HFF-Myc (cell line): Measurements from ENCODE around the gene IL3.

Source experiments
- DNase-seq: peaks from one replicate; pipeline ENCODE4 v3.0.0-alpha.2; 2011; ENCODE audit warnings: low read depth; ENCODE audit errors: extremely low read depth
- H3K4me3 ChIP-seq: replicated peaks from 2 replicates; pipeline ENCODE4 v1.5.1; 2011; ENCODE audit warnings: low read depth, mild to moderate bottlenecking, control low read depth, low read length
- TF ChIP-seq, protein P1 (sequence below): IDR thresholded peaks from 2 replicates; pipeline ENCODE4 v1.5.1; 2012; ENCODE audit warnings: mild to moderate bottlenecking, low read depth, low read length, control low read depth; ENCODE audit errors: missing control alignments

Gene IL3

GRCh38 chr5:132083071-132083678 lies 22.7 kb downstream of the IL3 start:
- DNase-seq: no peak
- TF ChIP-seq, protein P1, sequence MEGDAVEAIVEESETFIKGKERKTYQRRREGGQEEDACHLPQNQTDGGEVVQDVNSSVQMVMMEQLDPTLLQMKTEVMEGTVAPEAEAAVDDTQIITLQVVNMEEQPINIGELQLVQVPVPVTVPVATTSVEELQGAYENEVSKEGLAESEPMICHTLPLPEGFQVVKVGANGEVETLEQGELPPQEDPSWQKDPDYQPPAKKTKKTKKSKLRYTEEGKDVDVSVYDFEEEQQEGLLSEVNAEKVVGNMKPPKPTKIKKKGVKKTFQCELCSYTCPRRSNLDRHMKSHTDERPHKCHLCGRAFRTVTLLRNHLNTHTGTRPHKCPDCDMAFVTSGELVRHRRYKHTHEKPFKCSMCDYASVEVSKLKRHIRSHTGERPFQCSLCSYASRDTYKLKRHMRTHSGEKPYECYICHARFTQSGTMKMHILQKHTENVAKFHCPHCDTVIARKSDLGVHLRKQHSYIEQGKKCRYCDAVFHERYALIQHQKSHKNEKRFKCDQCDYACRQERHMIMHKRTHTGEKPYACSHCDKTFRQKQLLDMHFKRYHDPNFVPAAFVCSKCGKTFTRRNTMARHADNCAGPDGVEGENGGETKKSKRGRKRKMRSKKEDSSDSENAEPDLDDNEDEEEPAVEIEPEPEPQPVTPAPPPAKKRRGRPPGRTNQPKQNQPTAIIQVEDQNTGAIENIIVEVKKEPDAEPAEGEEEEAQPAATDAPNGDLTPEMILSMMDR: no peak
- H3K4me3 ChIP-seq: no peak overlapping the region

GRCh38 chr5:132085686-132086085 lies 25.2 kb downstream of the IL3 start:
- TF ChIP-seq, protein P1: no peak
- DNase-seq: no peak
- H3K4me3 ChIP-seq: no peak overlapping the region

DNA sequence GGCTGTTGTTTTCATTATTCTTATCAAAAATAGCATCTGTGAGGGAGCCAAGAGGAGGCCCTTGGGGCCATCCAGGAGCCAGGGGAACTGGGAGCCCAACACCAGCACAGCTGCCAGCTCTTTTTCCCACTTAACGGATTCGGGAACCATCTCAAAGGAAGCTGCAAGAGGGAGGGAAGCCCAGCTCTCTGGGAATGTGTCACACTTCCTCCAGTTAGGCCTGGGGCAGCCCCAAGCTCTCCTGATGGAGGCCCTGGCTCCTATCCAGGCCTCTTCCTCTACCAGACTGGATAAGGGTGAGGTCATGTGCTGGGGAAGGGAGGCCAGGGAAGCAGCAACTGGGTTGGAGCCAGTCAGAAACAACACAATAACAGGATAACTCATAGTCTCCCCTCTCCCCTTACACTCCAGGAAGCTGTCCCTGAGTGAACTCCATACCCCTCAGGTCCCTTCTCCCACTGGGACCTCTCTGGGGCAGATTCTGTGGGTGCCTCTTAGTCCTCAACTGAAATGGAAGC lies 25.9 kb downstream of the IL3 start:
- peak; percentile 93 for DNase-seq

DNA sequence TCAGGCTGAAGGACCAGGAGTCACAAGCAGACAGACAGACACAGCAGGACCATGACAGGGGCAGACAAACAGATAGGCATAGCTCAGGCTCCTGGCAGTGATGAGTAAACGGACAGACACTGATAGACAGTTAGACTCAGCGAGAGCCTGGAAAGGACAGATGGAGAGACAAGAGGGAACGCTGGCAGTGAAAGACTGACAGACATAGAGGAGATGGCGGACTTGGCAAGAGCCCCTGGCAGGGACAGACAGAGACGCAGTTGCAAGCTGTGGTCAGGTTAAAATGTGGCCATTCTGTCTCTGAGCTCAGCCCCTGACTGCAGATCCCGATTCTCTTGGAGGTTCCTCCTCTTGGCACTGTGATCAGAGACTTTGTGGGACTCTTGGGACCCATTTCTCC lies 26.7 kb downstream of the IL3 start:
- TF ChIP-seq, protein P1: no peak
- no peak overlapping the region for H3K4me3 ChIP-seq
- DNase-seq: no peak

More for the DNA sequence above, 25.9 kb downstream of the IL3 start:
- H3K4me3 ChIP-seq: no peak overlapping the region
- TF ChIP-seq, protein P1: no peak

DNA sequence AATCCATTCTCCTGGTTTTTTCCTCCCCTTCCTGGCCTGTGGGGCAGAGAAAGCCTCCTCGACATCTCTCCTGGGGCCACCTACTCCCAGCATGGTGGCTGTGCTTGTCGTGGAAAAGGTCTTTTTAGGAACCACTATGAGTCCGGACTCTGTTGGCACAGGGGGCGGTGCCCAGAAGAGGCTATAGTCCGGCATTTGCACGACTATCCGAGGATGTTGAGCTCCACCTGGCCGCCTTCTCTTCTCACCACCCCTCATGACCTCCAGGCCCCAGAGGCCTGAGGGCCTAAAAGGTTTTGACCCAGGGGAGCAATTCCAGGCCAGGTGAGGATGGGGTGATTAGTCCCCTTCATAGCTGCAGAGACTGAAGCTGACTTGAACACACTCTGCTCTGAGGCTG lies 27.2 kb downstream of the IL3 start:
- H3K4me3 ChIP-seq: no peak overlapping the region
- no peak for DNase-seq
- TF ChIP-seq, protein P1: no peak

DNA sequence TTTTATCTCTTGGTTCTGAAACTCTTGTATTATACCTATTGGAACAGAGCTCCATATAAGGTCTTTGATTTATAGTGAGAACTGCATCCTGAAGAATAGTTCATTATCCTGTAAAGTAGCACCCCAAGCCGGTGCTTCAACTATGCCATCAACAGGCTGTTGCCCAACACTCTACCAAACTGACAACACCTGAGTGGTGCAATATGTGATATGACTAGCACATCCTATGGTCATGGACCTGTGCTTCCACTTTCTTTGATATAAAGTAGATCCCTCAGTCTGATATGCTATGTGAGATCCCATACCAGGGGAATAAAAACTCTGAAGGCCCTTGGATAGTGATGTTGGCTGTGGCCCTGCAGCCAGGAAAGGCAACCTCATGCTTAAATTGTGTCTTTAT lies 28.9 kb downstream of the IL3 start:
- H3K4me3 ChIP-seq: no peak overlapping the region
- no peak for DNase-seq
- TF ChIP-seq, protein P1: no peak

GRCh38 chr5:132090107-132090506 lies 29.7 kb downstream of the IL3 start:
- no peak overlapping the region for H3K4me3 ChIP-seq
- TF ChIP-seq, protein P1: no peak
- DNase-seq: peak; percentile 81
